K562 (cell line): ENCODE measurements around the gene SCUBE2. TPM values are rescaled to one million over a fixed set of nuclear protein-coding genes. Genes with fewer than 3 reads are reported as not detected.

ENCODE experiments used
- CBX8 ChIP-seq: fragments of 200-600 bp; sonication (generic); IDR thresholded peaks from 2 replicates; pipeline ENCODE4 v1.6.1; 2012; ENCODE audit warnings: borderline replicate concordance, mixed run types, low read depth, mild to moderate bottlenecking, moderate library complexity, mixed read lengths, low read length, control low read depth, inconsistent platforms; ENCODE audit not compliant: poor library complexity, severe bottlenecking; ENCODE audit errors: extremely low read depth
- CREB1 ChIP-seq, 2 experiments: sonication (generic) in 1 of 2; formaldehyde crosslinking in 1 of 2; IDR thresholded peaks; 2 replicates each; pipeline versions ENCODE4 v1.6.1 to v1.8.0; 2012 to 2022; ENCODE audit warnings: inconsistent platforms in 1 of 2, mild to moderate bottlenecking in 1 of 2, missing genetic modification reagents in 1 of 2, moderate library complexity in 1 of 2
- ETV1 ChIP-seq: fragments of 450-650 bp; conservative IDR thresholded peaks from 2 replicates; pipeline ENCODE4 v1.6.1; 2016; ENCODE audit warnings: missing genetic modification characterization, control low read depth, low read depth, missing compliant biosample characterization
- FOXJ2 ChIP-seq: fragments of 200-800 bp; sonication (Bioruptor generic); IDR thresholded peaks from 2 replicates; pipeline ENCODE4 v1.6.1; 2016; ENCODE audit warnings: missing genetic modification characterization, missing compliant biosample characterization
- KLF16 ChIP-seq: IDR thresholded peaks from 2 replicates; pipeline ENCODE4 v1.6.1; 2016; ENCODE audit warnings: antibody characterized with exemption
- MAX ChIP-seq: sonication (generic); formaldehyde crosslinking; IDR thresholded peaks from 2 replicates; pipeline ENCODE4 v1.9.0; 2022; ENCODE audit warnings: mild to moderate bottlenecking, missing genetic modification reagents
- MTA1 ChIP-seq: fragments of 450-650 bp; IDR thresholded peaks from 2 replicates; pipeline ENCODE4 v1.6.1; 2017; ENCODE audit warnings: borderline replicate concordance
- MYBL2 ChIP-seq, 2 experiments: fragments of 450-650 bp in 1 of 2; sonication (generic) in 1 of 2; formaldehyde crosslinking in 1 of 2; IDR thresholded peaks; 2 replicates each; pipeline versions ENCODE4 v1.6.1 to v1.8.1; 2017 to 2022; ENCODE audit warnings: borderline replicate concordance in 1 of 2, inconsistent platforms in 1 of 2, low read depth in 1 of 2, mild to moderate bottlenecking in 1 of 2, missing genetic modification reagents in 1 of 2, moderate library complexity in 1 of 2
- NR4A1 ChIP-seq, 2 experiments: fragments of 250-450 bp in 1 of 2; fragments of 450-650 bp in 1 of 2; sonication (Bioruptor Pico) in 1 of 2; IDR thresholded peaks; 2 replicates each; pipeline versions ENCODE4 v1.4.0 to v1.6.1; 2016 to 2020; ENCODE audit warnings: mild to moderate bottlenecking in 2 of 2, missing compliant biosample characterization in 1 of 2, missing genetic modification characterization in 1 of 2, moderate library complexity in 1 of 2
- PTBP1 ChIP-seq: fragments of 200-400 bp; formaldehyde crosslinking; IDR thresholded peaks from 2 replicates; pipeline ENCODE4 v1.6.1; 2017; ENCODE audit warnings: low read depth, low read length
- RBM22 ChIP-seq: fragments of 200-400 bp; formaldehyde crosslinking; IDR thresholded peaks from 2 replicates; pipeline ENCODE4 v1.6.1; 2018; ENCODE audit warnings: low read length, low read depth; ENCODE audit not compliant: poor library complexity, severe bottlenecking
- RBM34 ChIP-seq: fragments of 200-400 bp; formaldehyde crosslinking; IDR thresholded peaks from 2 replicates; pipeline ENCODE4 v1.6.1; 2018; ENCODE audit warnings: low read length, borderline replicate concordance; ENCODE audit not compliant: insufficient read depth
- ZBTB26 ChIP-seq: fragments of 450-650 bp; formaldehyde crosslinking; IDR thresholded peaks from 2 replicates; pipeline ENCODE4 v1.4.0; 2022; ENCODE audit warnings: missing genetic modification characterization
- ZFX ChIP-seq: sonication (generic); formaldehyde crosslinking; IDR thresholded peaks from 2 replicates; pipeline ENCODE4 v1.8.0; 2022; ENCODE audit warnings: mild to moderate bottlenecking, missing genetic modification reagents, moderate library complexity
- ZNF124 ChIP-seq: sonication (generic); formaldehyde crosslinking; IDR thresholded peaks from 2 replicates; pipeline ENCODE4 v1.8.1; 2022; ENCODE audit warnings: missing genetic modification reagents
- ZNF75A ChIP-seq: fragments of 450-650 bp; formaldehyde crosslinking; IDR thresholded peaks from 2 replicates; pipeline ENCODE4 v1.4.0; 2020; ENCODE audit warnings: mild to moderate bottlenecking
- polyA plus RNA-seq, 8 experiments: library from polyadenylated mRNA; depleted of rRNA in 4 of 8; stranded (reverse) in 5 of 8; unstranded in 3 of 8; fragments of >200 nt; fragmentation: Nextera tagmentation in 2 of 8; fragmentation: Illumina TruSeq in 1 of 8; extraction: Ambion mirVana in 2 of 8; extraction: Trizol in 1 of 8; gene quantifications; 2 replicates each; pipeline versions ENCODE4 v1.2.1 to v1.2.3, GENCODE V29; 2011 to 2014; ENCODE audit warnings: inconsistent platforms in 1 of 8, missing spikeins in 1 of 8
- total RNA-seq, 7 experiments: library from RNA; depleted of rRNA in 6 of 7; stranded (reverse); fragments of >200 nt in 6 of 7; fragmentation: Illumina TruSeq in 2 of 7; extraction: Trizol in 2 of 7; gene quantifications; 2 replicates each; pipeline versions ENCODE4 v1.2.1 to v1.2.3, GENCODE V29; 2011 to 2021; ENCODE audit warnings: low replicate concordance in 1 of 7
- TF ChIP-seq, protein P1 (sequence below), 2 experiments: IDR thresholded peaks; 2 replicates each; pipeline ENCODE4 v1.6.1; 2012; ENCODE audit warnings: improper control_type of control experiment in 2 of 2, low read depth in 2 of 2, low read length in 2 of 2, borderline replicate concordance in 1 of 2
- TF ChIP-seq, protein P2 (sequence below): sonication (generic); formaldehyde crosslinking; IDR thresholded peaks from 2 replicates; pipeline ENCODE4 v1.8.0; 2022; ENCODE audit warnings: mild to moderate bottlenecking, missing genetic modification reagents
- TF ChIP-seq, protein P3 (sequence below): fragments of 250-450 bp; sonication (Bioruptor Pico); IDR thresholded peaks from 2 replicates; pipeline ENCODE4 v1.5.1; 2021; ENCODE audit warnings: mild to moderate bottlenecking

SCUBE2 gene
- total and polyA plus RNA-seq, 9 of the 15 experiments (the other 6 are each of a cell fraction or from before 2014, with no cell fraction given) = 0.06 to 0.40 (median 0.07) TPM; not detected in 6

- TF ChIP-seq CBX8 (no peak), MTA1 (no peak), ZNF124 (CRISPR knock-in tag) (no peak), KLF16 (no peak), ETV1 (0 out of 2 replicates have a peak, but pooled peaks have one; percentile 23), ZBTB26 (CRISPR knock-in tag) (0 out of 2 replicates have a peak, but pooled peaks have one; percentile 8), ZNF75A (CRISPR knock-in tag) (peak; percentile 41; the same call in 1 of the 2 replicates), ZFX (CRISPR knock-in tag) (peak; percentile 88), RBM34 (no peak), FOXJ2 (no peak), MAX (CRISPR knock-in tag) (peak; percentile 65; the same call in 1 of the 2 replicates), RBM22 (peak; percentile 63), CREB1 (IDR thresholded peaks at IDR 0.05) (peak; percentile 71), CREB1 (CRISPR knock-in tag; IDR thresholded peaks at IDR 0.05) (peak; percentile 81), NR4A1 (CRISPR knock-in tag; IDR thresholded peaks at IDR 0.05) (0 out of 2 replicates have a peak, but pooled peaks have one; percentile 68), NR4A1 (tag; IDR thresholded peaks at IDR 0.05) (no peak), MYBL2 (IDR thresholded peaks at IDR 0.05; ENCODE audit: low read depth) (no peak), MYBL2 (CRISPR knock-in tag; IDR thresholded peaks at IDR 0.05; ENCODE audit: borderline replicate concordance) (no peak), PTBP1 (no peak)
- TF ChIP-seq, protein P1, sequence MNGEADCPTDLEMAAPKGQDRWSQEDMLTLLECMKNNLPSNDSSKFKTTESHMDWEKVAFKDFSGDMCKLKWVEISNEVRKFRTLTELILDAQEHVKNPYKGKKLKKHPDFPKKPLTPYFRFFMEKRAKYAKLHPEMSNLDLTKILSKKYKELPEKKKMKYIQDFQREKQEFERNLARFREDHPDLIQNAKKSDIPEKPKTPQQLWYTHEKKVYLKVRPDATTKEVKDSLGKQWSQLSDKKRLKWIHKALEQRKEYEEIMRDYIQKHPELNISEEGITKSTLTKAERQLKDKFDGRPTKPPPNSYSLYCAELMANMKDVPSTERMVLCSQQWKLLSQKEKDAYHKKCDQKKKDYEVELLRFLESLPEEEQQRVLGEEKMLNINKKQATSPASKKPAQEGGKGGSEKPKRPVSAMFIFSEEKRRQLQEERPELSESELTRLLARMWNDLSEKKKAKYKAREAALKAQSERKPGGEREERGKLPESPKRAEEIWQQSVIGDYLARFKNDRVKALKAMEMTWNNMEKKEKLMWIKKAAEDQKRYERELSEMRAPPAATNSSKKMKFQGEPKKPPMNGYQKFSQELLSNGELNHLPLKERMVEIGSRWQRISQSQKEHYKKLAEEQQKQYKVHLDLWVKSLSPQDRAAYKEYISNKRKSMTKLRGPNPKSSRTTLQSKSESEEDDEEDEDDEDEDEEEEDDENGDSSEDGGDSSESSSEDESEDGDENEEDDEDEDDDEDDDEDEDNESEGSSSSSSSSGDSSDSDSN (IDR thresholded peaks at IDR 0.05; ENCODE audit: borderline replicate concordance in 1 of 2, low read depth in 2 of 2, low read length in 2 of 2) = no peak
- TF ChIP-seq, protein P2, sequence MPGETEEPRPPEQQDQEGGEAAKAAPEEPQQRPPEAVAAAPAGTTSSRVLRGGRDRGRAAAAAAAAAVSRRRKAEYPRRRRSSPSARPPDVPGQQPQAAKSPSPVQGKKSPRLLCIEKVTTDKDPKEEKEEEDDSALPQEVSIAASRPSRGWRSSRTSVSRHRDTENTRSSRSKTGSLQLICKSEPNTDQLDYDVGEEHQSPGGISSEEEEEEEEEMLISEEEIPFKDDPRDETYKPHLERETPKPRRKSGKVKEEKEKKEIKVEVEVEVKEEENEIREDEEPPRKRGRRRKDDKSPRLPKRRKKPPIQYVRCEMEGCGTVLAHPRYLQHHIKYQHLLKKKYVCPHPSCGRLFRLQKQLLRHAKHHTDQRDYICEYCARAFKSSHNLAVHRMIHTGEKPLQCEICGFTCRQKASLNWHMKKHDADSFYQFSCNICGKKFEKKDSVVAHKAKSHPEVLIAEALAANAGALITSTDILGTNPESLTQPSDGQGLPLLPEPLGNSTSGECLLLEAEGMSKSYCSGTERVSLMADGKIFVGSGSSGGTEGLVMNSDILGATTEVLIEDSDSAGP (CRISPR knock-in tag) = no peak
- TF ChIP-seq, protein P3, sequence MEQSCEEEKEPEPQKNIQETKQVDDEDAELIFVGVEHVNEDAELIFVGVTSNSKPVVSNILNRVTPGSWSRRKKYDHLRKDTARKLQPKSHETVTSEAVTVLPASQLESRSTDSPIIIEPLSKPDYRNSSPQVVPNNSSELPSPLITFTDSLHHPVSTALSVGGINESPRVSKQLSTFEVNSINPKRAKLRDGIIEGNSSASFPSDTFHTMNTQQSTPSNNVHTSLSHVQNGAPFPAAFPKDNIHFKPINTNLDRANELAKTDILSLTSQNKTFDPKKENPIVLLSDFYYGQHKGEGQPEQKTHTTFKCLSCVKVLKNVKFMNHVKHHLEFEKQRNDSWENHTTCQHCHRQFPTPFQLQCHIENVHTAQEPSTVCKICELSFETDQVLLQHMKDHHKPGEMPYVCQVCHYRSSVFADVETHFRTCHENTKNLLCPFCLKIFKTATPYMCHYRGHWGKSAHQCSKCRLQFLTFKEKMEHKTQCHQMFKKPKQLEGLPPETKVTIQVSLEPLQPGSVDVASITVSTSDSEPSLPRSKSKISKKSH (CRISPR knock-in tag) = no peak
These were observed 87.7 kb downstream of the SCUBE2 start, which contains the start of gene NRIP3 (continued) for GRCh38 chr11:9003573-9004182.
